ENCODE data around the gene ERN2. TPM values are rescaled to one million over a fixed set of nuclear protein-coding genes. Genes with fewer than 3 reads are reported as not detected.
"Not testable (repeated sequence)": the region's sequence is repeated elsewhere in the genome, so short reads cannot be mapped to it uniquely, and the experiment has no call there.

Gene ERN2
- total RNA-seq, 2 donors from 2014 or later: 1.3 to 1.4 TPM

DNA sequence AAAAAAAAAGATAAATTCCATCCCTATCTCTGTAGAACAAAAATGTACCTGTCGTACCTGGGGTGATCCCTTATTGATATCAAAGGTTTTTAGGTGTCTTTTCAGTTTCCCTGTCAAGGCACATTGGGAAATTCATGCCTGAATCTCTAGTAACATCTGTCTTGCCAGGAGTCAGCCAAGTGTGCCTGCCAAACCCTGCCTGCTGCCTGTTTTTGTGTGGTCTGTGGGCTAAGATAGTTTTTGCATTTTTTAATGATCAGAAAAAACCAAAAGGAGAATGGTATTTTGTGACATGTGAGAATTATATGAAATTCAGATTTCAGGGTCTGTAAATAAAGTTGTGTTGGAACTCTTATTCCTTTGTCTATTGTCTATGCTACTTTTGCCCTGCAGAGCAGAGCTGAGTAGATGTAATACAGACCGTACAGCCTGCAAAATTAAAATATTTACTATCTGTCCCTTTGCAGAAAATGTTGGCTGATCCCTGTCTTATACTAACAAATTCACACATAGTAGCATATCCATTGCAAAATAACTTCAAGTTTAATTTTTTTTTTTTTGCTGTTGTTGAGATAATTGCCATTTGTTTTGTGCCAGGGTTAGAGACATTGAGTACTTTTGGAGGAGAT, 28.8 kb upstream of the ERN2 start:
- Histone ChIP-seq H3K4me3 (ENCODE audit: low read length) (no peak overlapping the region), H3K36me3 (ENCODE audit: control insufficient read depth, insufficient read depth, low read length) (no peaks in the 10 kb centered on the region), H3K9ac (ENCODE audit: extremely low read depth, low read length, poor library complexity, severe bottlenecking) (no peak overlapping the region), H3K27me3 (ENCODE audit: control insufficient read depth, insufficient read depth, low read length, poor library complexity, severe bottlenecking) (peaks cover 12% of the 10 kb centered on the region), H3K4me1 (ENCODE audit: control insufficient read depth, insufficient read depth, low read length) (no peaks in the 10 kb centered on the region), H3K9me3 (ENCODE audit: control insufficient read depth, low read length) (no peaks in the 10 kb centered on the region), H3K27ac (ENCODE audit: low read depth, low read length) (no peak overlapping the region)
- Mint-ChIP-seq H3K36me3 (ENCODE audit: low read depth) (no peaks in the 10 kb centered on the region), H3K4me1 (no peaks in the 10 kb centered on the region), H3K9me3 (no peaks in the 10 kb centered on the region), H3K27me3 (ENCODE audit: insufficient read depth) (peaks cover 28% of the 10 kb centered on the region), H3K27ac (no peak overlapping the region), H3K4me3 (no peak overlapping the region)
- TF ChIP-seq, protein P1, sequence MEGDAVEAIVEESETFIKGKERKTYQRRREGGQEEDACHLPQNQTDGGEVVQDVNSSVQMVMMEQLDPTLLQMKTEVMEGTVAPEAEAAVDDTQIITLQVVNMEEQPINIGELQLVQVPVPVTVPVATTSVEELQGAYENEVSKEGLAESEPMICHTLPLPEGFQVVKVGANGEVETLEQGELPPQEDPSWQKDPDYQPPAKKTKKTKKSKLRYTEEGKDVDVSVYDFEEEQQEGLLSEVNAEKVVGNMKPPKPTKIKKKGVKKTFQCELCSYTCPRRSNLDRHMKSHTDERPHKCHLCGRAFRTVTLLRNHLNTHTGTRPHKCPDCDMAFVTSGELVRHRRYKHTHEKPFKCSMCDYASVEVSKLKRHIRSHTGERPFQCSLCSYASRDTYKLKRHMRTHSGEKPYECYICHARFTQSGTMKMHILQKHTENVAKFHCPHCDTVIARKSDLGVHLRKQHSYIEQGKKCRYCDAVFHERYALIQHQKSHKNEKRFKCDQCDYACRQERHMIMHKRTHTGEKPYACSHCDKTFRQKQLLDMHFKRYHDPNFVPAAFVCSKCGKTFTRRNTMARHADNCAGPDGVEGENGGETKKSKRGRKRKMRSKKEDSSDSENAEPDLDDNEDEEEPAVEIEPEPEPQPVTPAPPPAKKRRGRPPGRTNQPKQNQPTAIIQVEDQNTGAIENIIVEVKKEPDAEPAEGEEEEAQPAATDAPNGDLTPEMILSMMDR (conservative IDR thresholded peaks at IDR 0.05): no peak
- WGBS, 2 experiments (ENCODE audit: insufficient coverage in 1 of 2, insufficient read length in 1 of 2): 71 to 96% methylated on average over 1 to 2 of the region's 2 CpGs
- no peak for DNase-seq

DNA sequence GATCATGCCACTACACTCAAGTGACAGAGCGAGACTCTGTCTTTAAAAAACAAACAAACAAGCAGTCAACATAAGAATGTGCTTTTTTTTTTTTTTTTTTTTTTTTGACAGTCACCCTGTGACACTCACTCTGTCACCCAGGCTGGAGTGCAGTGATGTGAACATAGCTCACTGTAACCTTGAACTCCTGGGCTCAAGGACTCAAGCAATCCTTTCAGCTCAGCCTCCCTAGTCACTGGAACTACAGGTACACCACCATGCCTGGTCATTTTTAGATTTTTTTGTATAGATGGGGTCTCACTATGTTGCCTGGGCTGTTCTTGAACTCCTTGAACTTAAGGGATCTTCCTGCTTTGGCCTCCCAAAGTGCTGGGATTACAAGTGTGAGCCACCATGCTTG, 26.5 kb upstream of the ERN2 start:
- H3K27me3 ChIP-seq (ENCODE audit: control insufficient read depth, insufficient read depth, low read length, poor library complexity, severe bottlenecking): no peaks in the 10 kb centered on the region
- Mint-ChIP-seq H3K9me3 (no peaks in the 10 kb centered on the region), H3K4me3 (no peak overlapping the region), H3K4me1 (no peaks in the 10 kb centered on the region), H3K27me3 (ENCODE audit: insufficient read depth) (peaks cover 18% of the 10 kb centered on the region), H3K27ac (no peak overlapping the region), H3K36me3 (ENCODE audit: low read depth) (no peaks in the 10 kb centered on the region)
- DNase-seq: no peak
- no peak overlapping the region for H3K27ac ChIP-seq (ENCODE audit: low read depth, low read length)
- 71 to 100% methylated on average over 1 of the region's 1 CpG for WGBS, 2 experiments (ENCODE audit: insufficient coverage in 1 of 2, insufficient read length in 1 of 2)
- H3K9me3 ChIP-seq (ENCODE audit: control insufficient read depth, low read length): no peaks in the 10 kb centered on the region
- H3K4me3 ChIP-seq (ENCODE audit: low read length): no peak overlapping the region
- H3K9ac ChIP-seq (ENCODE audit: extremely low read depth, low read length, poor library complexity, severe bottlenecking): no peak overlapping the region
- no peaks in the 10 kb centered on the region for H3K36me3 ChIP-seq (ENCODE audit: control insufficient read depth, insufficient read depth, low read length)
- TF ChIP-seq, protein P1 (conservative IDR thresholded peaks at IDR 0.05): no peak
- no peaks in the 10 kb centered on the region for H3K4me1 ChIP-seq (ENCODE audit: control insufficient read depth, insufficient read depth, low read length)

DNA sequence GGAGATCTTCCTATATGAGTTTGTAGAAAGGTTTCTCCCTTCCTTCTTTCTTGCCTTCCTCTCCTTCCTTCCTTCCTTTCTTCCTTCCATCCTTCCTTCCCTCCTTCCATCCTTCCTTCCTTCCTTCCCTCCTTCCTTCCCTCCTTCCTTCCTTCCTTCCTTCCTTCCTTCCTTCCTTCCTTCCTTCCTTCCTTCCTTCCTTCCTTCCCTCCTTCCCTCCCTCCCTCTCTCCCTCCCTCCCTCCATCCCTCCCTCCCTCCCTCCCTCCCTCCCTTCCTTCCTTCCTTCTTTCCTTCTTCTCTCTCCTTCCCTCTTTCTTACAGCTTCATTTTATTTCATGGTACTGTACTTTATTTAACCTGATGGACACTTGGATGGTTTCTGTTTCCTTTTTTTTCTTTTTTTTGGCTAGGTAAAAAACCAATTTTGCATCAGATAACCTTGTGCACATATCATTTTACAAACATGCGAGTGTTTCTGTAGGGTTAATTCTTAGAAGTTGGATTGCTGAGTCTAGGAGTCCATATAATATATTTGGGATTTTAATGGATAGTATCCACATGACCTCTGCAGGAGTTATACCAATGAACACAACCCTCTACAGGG, 24.5 kb upstream of the ERN2 start:
- not testable (repeated sequence) for H3K27ac ChIP-seq (ENCODE audit: low read depth, low read length); H3K9me3 Mint-ChIP-seq; H3K27ac Mint-ChIP-seq; H3K4me1 Mint-ChIP-seq; H3K9me3 ChIP-seq (ENCODE audit: control insufficient read depth, low read length); H3K36me3 Mint-ChIP-seq (ENCODE audit: low read depth); H3K4me3 ChIP-seq (ENCODE audit: low read length); H3K4me1 ChIP-seq (ENCODE audit: control insufficient read depth, insufficient read depth, low read length); H3K4me3 Mint-ChIP-seq; DNase-seq; H3K27me3 ChIP-seq (ENCODE audit: control insufficient read depth, insufficient read depth, low read length, poor library complexity, severe bottlenecking); H3K36me3 ChIP-seq (ENCODE audit: control insufficient read depth, insufficient read depth, low read length); H3K9ac ChIP-seq (ENCODE audit: extremely low read depth, low read length, poor library complexity, severe bottlenecking)
- WGBS, 2 experiments (ENCODE audit: insufficient coverage in 1 of 2, insufficient read length in 1 of 2): 67% methylated on average over 1 of the region's 1 CpG; no CpG with 5 or more reads in 1 of the 2 experiments
- H3K27me3 Mint-ChIP-seq (ENCODE audit: insufficient read depth): peaks cover 13% of the 10 kb centered on the region

Data from endodermal cell (in vitro differentiated cells).